ENCODE data around the gene RNASEL. TPM values are rescaled to one million over a fixed set of nuclear protein-coding genes. Genes with fewer than 3 reads are reported as not detected.

RNASEL gene
- total and polyA plus RNA-seq, 2 of the 4 experiments (the other 2 are of a cell fraction): 2.5 to 6.5 TPM

DNA sequence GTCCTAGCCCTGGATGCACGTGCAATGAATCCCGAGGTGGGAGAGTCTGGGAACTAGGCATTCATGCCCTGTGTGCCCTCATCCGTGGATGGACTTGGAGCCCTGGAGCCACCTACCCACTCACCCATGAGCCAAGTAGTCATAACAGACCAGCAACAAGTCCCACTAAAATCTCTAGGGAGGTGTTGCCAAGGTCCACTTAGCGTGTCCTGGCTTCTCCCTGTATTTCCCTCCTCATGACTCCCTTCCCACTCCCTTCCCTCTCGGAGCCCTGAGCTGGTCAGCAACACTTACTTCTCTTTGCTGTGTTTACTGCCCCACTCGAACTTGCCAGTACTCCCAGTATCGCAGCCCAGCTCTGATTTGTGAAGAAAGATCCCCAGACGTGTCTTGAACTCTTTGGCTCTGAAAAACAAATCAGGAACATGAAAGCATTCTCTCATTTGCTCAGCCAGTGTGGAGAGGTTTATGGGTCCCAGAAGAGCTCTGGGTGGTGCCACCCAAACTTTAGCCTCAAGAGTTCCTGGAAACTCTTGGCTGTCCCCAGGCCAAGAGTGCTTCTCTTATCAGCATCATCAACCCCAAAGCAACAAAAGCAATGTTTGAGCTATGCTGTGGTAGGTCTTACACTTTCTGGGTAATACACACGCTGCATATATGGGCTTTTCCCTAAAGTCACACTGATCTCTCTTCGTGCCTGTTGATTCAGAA, 14.0 kb upstream of the RNASEL start:
- no peak overlapping the region for H3K27ac ChIP-seq (ENCODE audit: insufficient read depth, low read length)
- no peak overlapping the region for H2AK5ac ChIP-seq (ENCODE audit: low read depth, low read length)
- 85% methylated on average over 2 of the region's 10 CpGs; no CpG with 5 or more reads in 1 of the 2 experiments for WGBS, 2 experiments (ENCODE audit: extremely low coverage in 2 of 2, insufficient read length in 1 of 2)
- H3K4ac ChIP-seq (ENCODE audit: low read depth, low read length): no peak overlapping the region
- H4K20me1 ChIP-seq (ENCODE audit: insufficient read depth, low read length): no peaks in the 10 kb centered on the region
- no peak overlapping the region for H3K18ac ChIP-seq (ENCODE audit: low read depth, low read length)
- H3K9me1 ChIP-seq (ENCODE audit: insufficient read depth, low read length): no peaks in the 10 kb centered on the region
- no peak overlapping the region for H4K91ac ChIP-seq (ENCODE audit: insufficient read depth, low read depth, low read length)
- H4K5ac ChIP-seq (ENCODE audit: low read depth, low read length): no peak overlapping the region
- H2AK9ac ChIP-seq (replicated peaks; ENCODE audit: low read depth, low read length, poor library complexity): no peak overlapping the region
- H2BK5ac ChIP-seq (ENCODE audit: low read depth, low read length, poor library complexity, severe bottlenecking): no peak overlapping the region
- CTCF ChIA-PET: interaction anchor here (0.8 to 1.3 kb wide), 3 partner anchors 48 to 184 kb away, joined by 3 to 8 read pairs (median 4); no protein-coding TSS in a partner anchor
- H2BK15ac ChIP-seq (ENCODE audit: low read depth, low read length): no peak overlapping the region
- H3K4me3 ChIP-seq (ENCODE audit: insufficient read depth, low read depth, low read length): no peak overlapping the region
- no peaks in the 10 kb centered on the region for H3K79me1 ChIP-seq (ENCODE audit: low read depth in 1 of 2, low read length in 2 of 2)
- no peak overlapping the region for H2BK20ac ChIP-seq (ENCODE audit: low read depth, low read length)
- TF ChIP-seq FOS (IDR thresholded peaks at IDR 0.05; ENCODE audit: low read depth, low read length) (no peak), RAD21 (IDR thresholded peaks at IDR 0.05; ENCODE audit: low read length) (no peak), MAZ (IDR thresholded peaks at IDR 0.05; ENCODE audit: borderline replicate concordance, low read depth, low read length) (no peak), MXI1 (IDR thresholded peaks at IDR 0.05; ENCODE audit: borderline replicate concordance, low read depth, low read length) (no peak), RCOR1 (IDR thresholded peaks at IDR 0.05; ENCODE audit: insufficient replicate concordance, low read length) (no peak), NFE2L2 (IDR thresholded peaks at IDR 0.05; ENCODE audit: low read depth, low read length) (no peak), CHD1 (IDR thresholded peaks at IDR 0.05; ENCODE audit: low read depth, low read length) (no peak), SMC3 (IDR thresholded peaks at IDR 0.05; ENCODE audit: low read depth, low read length) (no peak), MAFK (IDR thresholded peaks at IDR 0.05; ENCODE audit: low read depth, low read length) (no peak), CEBPB (IDR thresholded peaks at IDR 0.05; ENCODE audit: low read depth, low read length) (no peak)
- TF ChIP-seq, protein P1, sequence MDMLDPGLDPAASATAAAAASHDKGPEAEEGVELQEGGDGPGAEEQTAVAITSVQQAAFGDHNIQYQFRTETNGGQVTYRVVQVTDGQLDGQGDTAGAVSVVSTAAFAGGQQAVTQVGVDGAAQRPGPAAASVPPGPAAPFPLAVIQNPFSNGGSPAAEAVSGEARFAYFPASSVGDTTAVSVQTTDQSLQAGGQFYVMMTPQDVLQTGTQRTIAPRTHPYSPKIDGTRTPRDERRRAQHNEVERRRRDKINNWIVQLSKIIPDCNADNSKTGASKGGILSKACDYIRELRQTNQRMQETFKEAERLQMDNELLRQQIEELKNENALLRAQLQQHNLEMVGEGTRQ (IDR thresholded peaks at IDR 0.05; ENCODE audit: low read depth, low read length): no peak
- TF ChIP-seq, protein P2, sequence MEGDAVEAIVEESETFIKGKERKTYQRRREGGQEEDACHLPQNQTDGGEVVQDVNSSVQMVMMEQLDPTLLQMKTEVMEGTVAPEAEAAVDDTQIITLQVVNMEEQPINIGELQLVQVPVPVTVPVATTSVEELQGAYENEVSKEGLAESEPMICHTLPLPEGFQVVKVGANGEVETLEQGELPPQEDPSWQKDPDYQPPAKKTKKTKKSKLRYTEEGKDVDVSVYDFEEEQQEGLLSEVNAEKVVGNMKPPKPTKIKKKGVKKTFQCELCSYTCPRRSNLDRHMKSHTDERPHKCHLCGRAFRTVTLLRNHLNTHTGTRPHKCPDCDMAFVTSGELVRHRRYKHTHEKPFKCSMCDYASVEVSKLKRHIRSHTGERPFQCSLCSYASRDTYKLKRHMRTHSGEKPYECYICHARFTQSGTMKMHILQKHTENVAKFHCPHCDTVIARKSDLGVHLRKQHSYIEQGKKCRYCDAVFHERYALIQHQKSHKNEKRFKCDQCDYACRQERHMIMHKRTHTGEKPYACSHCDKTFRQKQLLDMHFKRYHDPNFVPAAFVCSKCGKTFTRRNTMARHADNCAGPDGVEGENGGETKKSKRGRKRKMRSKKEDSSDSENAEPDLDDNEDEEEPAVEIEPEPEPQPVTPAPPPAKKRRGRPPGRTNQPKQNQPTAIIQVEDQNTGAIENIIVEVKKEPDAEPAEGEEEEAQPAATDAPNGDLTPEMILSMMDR (conservative IDR thresholded peaks at IDR 0.05; ENCODE audit: low read depth, low read length): no peak
- TF ChIP-seq, protein P3, sequence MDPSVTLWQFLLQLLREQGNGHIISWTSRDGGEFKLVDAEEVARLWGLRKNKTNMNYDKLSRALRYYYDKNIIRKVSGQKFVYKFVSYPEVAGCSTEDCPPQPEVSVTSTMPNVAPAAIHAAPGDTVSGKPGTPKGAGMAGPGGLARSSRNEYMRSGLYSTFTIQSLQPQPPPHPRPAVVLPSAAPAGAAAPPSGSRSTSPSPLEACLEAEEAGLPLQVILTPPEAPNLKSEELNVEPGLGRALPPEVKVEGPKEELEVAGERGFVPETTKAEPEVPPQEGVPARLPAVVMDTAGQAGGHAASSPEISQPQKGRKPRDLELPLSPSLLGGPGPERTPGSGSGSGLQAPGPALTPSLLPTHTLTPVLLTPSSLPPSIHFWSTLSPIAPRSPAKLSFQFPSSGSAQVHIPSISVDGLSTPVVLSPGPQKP (IDR thresholded peaks at IDR 0.05; ENCODE audit: borderline replicate concordance, low read depth, low read length): no peak
- no peak overlapping the region for H3K4me2 ChIP-seq (ENCODE audit: low read depth, low read length)
- no peak overlapping the region for H3K9ac ChIP-seq (ENCODE audit: low read depth, low read length)
- H3K56ac ChIP-seq (ENCODE audit: extremely low read depth, insufficient read depth, low read length): no peak overlapping the region
- POLR2A ChIA-PET (ENCODE audit: unreplicated experiment): no interaction called here
- DNase-seq (no peak), ATAC-seq (ENCODE audit: low read depth) (no peak)
- no peak overlapping the region for H2BK120ac ChIP-seq (ENCODE audit: low read depth, low read length)
- H3K23ac ChIP-seq (ENCODE audit: low read depth, low read length): no peak overlapping the region
- peaks cover 2% of the 10 kb centered on the region; the same call in 1 of the 2 replicates for H3K4me1 ChIP-seq (ENCODE audit: control insufficient read depth, insufficient read depth, low read length)
- BruUV-seq (replicated peaks): no TSS peak
- dilution Hi-C loops (cut with HindIII; ENCODE audit: low sequenced_read_pairs, unreplicated experiment) (no loop called here), in situ Hi-C loops (cut with MboI; ENCODE audit: low sequenced_read_pairs) (no loop called here), intact Hi-C loops (cut with micrococcal nuclease) (loop anchor here (5.0 kb wide), 1 partner anchor 234 kb away; the partner anchor contains the start of gene DHX9)
- no peak overlapping the region for H4K8ac ChIP-seq (ENCODE audit: low read depth in 2 of 2, low read length in 2 of 2)
- no peak overlapping the region for H2AFZ ChIP-seq (replicated peaks; ENCODE audit: low read length, poor library complexity)
- peaks cover 15% of the 10 kb centered on the region for H3K27me3 ChIP-seq (ENCODE audit: control insufficient read depth, insufficient read depth, low read length)
- no peaks in the 10 kb centered on the region for H3K9me3 ChIP-seq (ENCODE audit: control insufficient read depth, insufficient read depth, low read length)
- no peaks in the 10 kb centered on the region for H3K36me3 ChIP-seq (ENCODE audit: control insufficient read depth, insufficient read depth, low read length)
- no peak overlapping the region for H3K14ac ChIP-seq (replicated peaks; ENCODE audit: low read depth, low read length)
